HG03139 (cell line): ENCODE results near the gene SPATA3.

Source experiments
- ATAC-seq: cut with Tn5 transposase; IDR thresholded peaks from one replicate; pipeline ENCODE4 v1.9.1; 2021; ENCODE audit not compliant: unreplicated experiment

Gene SPATA3

GRCh38 chr2:231047923-231048915 lies 52.3 kb downstream of the SPATA3 start:
- no peak for ATAC-seq

GRCh38 chr2:231049286-231050017 lies 53.5 kb downstream of the SPATA3 start:
- no peak for ATAC-seq

- no peak for ATAC-seq
These were observed 54.3 kb downstream of the SPATA3 start for GRCh38 chr2:231050018-231050901.

- ATAC-seq, result no peak
These were observed 55.2 kb downstream of the SPATA3 start for GRCh38 chr2:231051116-231051515.

- ATAC-seq, result no peak
These were observed 56.9 kb downstream of the SPATA3 start for GRCh38 chr2:231052494-231053451.

- ATAC-seq, result no peak
These were observed 57.9 kb downstream of the SPATA3 start for GRCh38 chr2:231053846-231054245.

- peak; percentile 66 for ATAC-seq
These were observed 60.8 kb downstream of the SPATA3 start, which contains the start of gene PSMD1 for GRCh38 chr2:231056453-231057416. TSS of gene PSMD1 (plus strand) at chr2:231056867. CDS start at chr2:231057026, 159 bp downstream.

GRCh38 chr2:231057590-231057989 lies 61.7 kb downstream of the SPATA3 start:
- ATAC-seq, result no peak
